BJ (cell line): Measurements from ENCODE around the gene ASAP2. TPM values are rescaled to one million over a fixed set of nuclear protein-coding genes. Genes with fewer than 3 reads are reported as not detected.

ENCODE experiments used
- CTCF ChIA-PET: fragments of 350-600 bp; formaldehyde crosslinking; extraction: SDS; loops from one replicate; lab custom pipeline; 2021; ENCODE audit warnings: antibody characterized with exemption, inconsistent platforms; lab: Yijun Ruan, JAX
- POLR2A ChIA-PET: fragments of 300-600 bp; sonication (Branson Sonifier 250); formaldehyde crosslinking; extraction: SDS; loops from one replicate; lab custom pipeline; 2021; ENCODE audit warnings: antibody characterized with exemption; lab: Charles Lee
- DNase-seq: peaks from one replicate; pipeline ENCODE4 v3.0.0-alpha.2; 2011; ENCODE audit warnings: low read depth
- H3K27me3 ChIP-seq: 2 replicates; pipeline ENCODE4 v1.6.0; 2011; ENCODE audit warnings: low read length; ENCODE audit not compliant: control insufficient read depth, insufficient read depth
- H3K36me3 ChIP-seq: 2 replicates; pipeline ENCODE4 v1.5.1; 2011; ENCODE audit warnings: low read length; ENCODE audit not compliant: control insufficient read depth, insufficient read depth
- H3K4me3 ChIP-seq: 2 replicates; pipeline ENCODE4 v1.5.1; 2011; ENCODE audit warnings: low read depth, mild to moderate bottlenecking, control low read depth, low read length
- CTCF ChIP-seq: IDR thresholded peaks from 2 replicates; pipeline ENCODE4 v1.5.1; 2011; ENCODE audit warnings: low read depth, mild to moderate bottlenecking, control low read depth, inconsistent platforms, low read length, moderate library complexity; ENCODE audit not compliant: insufficient read depth
- polyA plus RNA-seq: library from polyadenylated mRNA; depleted of rRNA; stranded (reverse); fragments of >200 nt; gene quantifications from 2 replicates; pipeline ENCODE4 v1.2.3, GENCODE V29; 2011

The ASAP2 gene
- polyA plus RNA-seq, 1 experiment = 14.1 TPM

GRCh38 chr2:9174771-9175437 is 31.7 kb upstream of the ASAP2 start:
- CTCF ChIA-PET = interaction anchor here (1.1 to 1.2 kb wide), 2 partner anchors 32 kb away, joined by 3 to 8 read pairs; partner anchors contain the start of gene ASAP2
- H3K27me3 ChIP-seq = no peaks in the 10 kb centered on the region
- POLR2A ChIA-PET = interaction anchor here (1.0 kb wide), 1 partner anchor 12 kb away, joined by 4 read pairs; no protein-coding TSS in a partner anchor
- DNase-seq = peak; percentile 67
- no peak for TF ChIP-seq CTCF
- H3K4me3 ChIP-seq = no peak overlapping the region
- H3K36me3 ChIP-seq = no peaks in the 10 kb centered on the region

- CTCF ChIA-PET = interaction anchor here (0.8 to 1.0 kb wide), 2 partner anchors 12 to 28 kb away, joined by 3 read pairs; partner anchors contain the start of gene ASAP2
- H3K36me3 ChIP-seq = no peaks in the 10 kb centered on the region
- POLR2A ChIA-PET = no interaction called here
- TF ChIP-seq CTCF = no peak
- DNase-seq = no peak
- H3K27me3 ChIP-seq = no peaks in the 10 kb centered on the region
- no peak overlapping the region for H3K4me3 ChIP-seq
These were observed 28.3 kb upstream of the ASAP2 start for GRCh38 chr2:9178110-9178903.

GRCh38 chr2:9178904-9179571 is 27.6 kb upstream of the ASAP2 start:
- ChIA-PET CTCF (interaction anchor here (0.8 to 1.0 kb wide), 2 partner anchors 11 to 27 kb away, joined by 3 read pairs; partner anchors contain the start of gene ASAP2), POLR2A (no interaction called here)
- peak; percentile 52 for DNase-seq
- no peaks in the 10 kb centered on the region for H3K36me3 ChIP-seq
- no peaks in the 10 kb centered on the region for H3K27me3 ChIP-seq
- no peak for TF ChIP-seq CTCF
- no peak overlapping the region for H3K4me3 ChIP-seq

- H3K4me3 ChIP-seq = no peak overlapping the region
- POLR2A ChIA-PET = no interaction called here
These were observed 26.9 kb upstream of the ASAP2 start for GRCh38 chr2:9179572-9180201.

More at GRCh38 chr2:9179572-9180201, 26.9 kb upstream of the ASAP2 start:
- no peak for DNase-seq
- no peak for TF ChIP-seq CTCF
- CTCF ChIA-PET = interaction anchor here (0.5 to 0.8 kb wide), 3 partner anchors 26 to 202 kb away, joined by 3 read pairs; partner anchors contain the start of gene ASAP2
- Histone ChIP-seq H3K36me3 (no peaks in the 10 kb centered on the region), H3K27me3 (no peaks in the 10 kb centered on the region)
